Epithelial cell of proximal tubule (primary cell): ENCODE data around the gene ZRSR2. TPM values are rescaled to one million over a fixed set of nuclear protein-coding genes. Genes with fewer than 3 reads are reported as not detected.

Source experiments
- DNase-seq: peaks from one replicate; pipeline ENCODE4 v3.0.0-alpha.2; 2011; ENCODE audit warnings: low read depth
- H3K4me3 ChIP-seq: 2 replicates; pipeline ENCODE4 v1.5.1; 2011; ENCODE audit warnings: low read depth, mild to moderate bottlenecking, low read length
- CTCF ChIP-seq: conservative IDR thresholded peaks from 2 replicates; pipeline ENCODE4 v1.5.1; 2012; ENCODE audit warnings: low read depth, mild to moderate bottlenecking, low read length
- total RNA-seq: library from RNA; depleted of rRNA; stranded (reverse); fragments of >200 nt; gene quantifications from 2 replicates; pipeline ENCODE4 v1.2.3, GENCODE V29; 2015

Gene ZRSR2
- total RNA-seq, 1 donor from 2014 or later = 3.1 TPM

GRCh38 chrX:15860921-15861320, 70.6 kb downstream of the ZRSR2 start:
- no peak for DNase-seq

DNA sequence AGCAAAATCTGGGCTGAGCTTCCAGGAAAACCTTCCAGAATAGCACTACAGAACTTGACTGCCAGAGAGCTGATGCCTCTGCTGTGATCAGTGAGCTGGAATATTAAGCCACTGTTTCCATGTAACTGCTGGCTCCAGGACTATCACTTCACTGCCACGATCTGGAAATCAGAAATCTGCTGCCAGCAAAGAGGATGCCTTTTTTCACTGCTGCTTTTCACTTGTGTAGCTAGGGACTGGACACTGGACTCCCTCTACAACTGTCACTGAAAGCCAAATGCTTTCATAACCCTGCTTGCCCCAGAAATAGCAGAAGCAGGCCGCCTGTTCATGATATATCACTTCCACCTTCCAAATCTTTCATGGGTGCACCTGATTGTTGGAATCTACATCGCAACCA, 73.7 kb downstream of the ZRSR2 start:
- H3K4me3 ChIP-seq = no peak overlapping the region
- DNase-seq = no peak
- TF ChIP-seq CTCF = no peak

More at GRCh38 chrX:15860921-15861320, 70.6 kb downstream of the ZRSR2 start:
- TF ChIP-seq CTCF = no peak
- no peak overlapping the region for H3K4me3 ChIP-seq

GRCh38 chrX:15864629-15865028, 74.3 kb downstream of the ZRSR2 start:
- DNase-seq = no peak
- H3K4me3 ChIP-seq = no peak overlapping the region
- TF ChIP-seq CTCF = no peak

DNA sequence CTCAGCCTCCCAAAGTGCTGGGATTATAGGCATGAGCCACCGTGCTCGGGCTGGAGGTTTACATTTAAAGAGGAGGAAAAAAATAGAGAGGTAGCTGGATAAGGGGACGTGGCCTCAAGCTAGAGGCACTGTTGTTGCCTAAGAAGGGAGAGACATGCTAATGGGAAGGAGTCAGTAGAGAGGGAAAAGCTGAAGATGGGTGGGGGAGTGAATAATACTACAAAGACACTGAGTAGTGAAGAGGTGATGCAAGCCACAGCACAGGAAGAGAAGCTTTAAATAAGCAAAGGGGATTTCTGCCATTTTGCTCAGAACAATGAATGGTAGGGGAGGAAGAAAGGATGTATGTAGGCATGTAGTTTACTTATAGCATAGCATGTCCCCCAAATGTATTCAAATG, 75.9 kb downstream of the ZRSR2 start:
- no peak overlapping the region for H3K4me3 ChIP-seq
- no peak for TF ChIP-seq CTCF
- no peak for DNase-seq

DNA sequence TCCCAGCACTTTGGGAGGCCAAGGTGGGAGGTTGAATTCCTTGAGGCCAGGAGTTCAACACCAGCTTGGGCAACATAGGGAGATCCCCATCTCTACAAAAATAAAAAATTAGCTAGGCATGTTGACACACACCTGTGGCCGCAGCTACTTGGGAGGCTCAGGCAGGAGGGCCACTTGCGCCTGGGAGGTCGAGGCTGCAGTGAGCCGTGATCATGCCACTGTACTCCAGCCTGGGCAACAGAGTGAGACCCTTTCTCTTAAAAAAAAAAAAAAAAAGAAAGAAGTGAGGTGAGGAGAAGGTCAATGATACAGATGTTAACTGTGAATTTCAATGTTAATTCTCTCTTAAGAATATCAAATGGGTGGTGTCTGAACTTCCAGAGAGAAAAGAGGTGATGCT, 79.4 kb downstream of the ZRSR2 start:
- no peak for TF ChIP-seq CTCF
- DNase-seq = no peak
- no peak overlapping the region for H3K4me3 ChIP-seq

GRCh38 chrX:15870310-15870709, 80.0 kb downstream of the ZRSR2 start:
- TF ChIP-seq CTCF = no peak
- no peak overlapping the region for H3K4me3 ChIP-seq
- DNase-seq = no peak

Other genes with a start within 250 kb of the ZRSR2 start
- gene ACE2, start 189.5 kb upstream of the ZRSR2 start, total RNA-seq = 0.06 TPM in 1 of 2 replicates, not detected in the other
- gene CLTRN, start 125.7 kb upstream of the ZRSR2 start, total RNA-seq = 1.7 and 3.3 TPM in 2 replicates
- gene CA5B, start 52.2 kb upstream of the ZRSR2 start, total RNA-seq = 0.94 and 2.4 TPM in 2 replicates
- 48.6 and 69.0 TPM in 2 replicates for gene AP1S2, start 64.3 kb downstream of the ZRSR2 start, total RNA-seq